ENCODE results near the gene KLHL21. TPM values are rescaled to one million over a fixed set of nuclear protein-coding genes. Genes with fewer than 3 reads are reported as not detected.

The KLHL21 gene
- total and polyA plus RNA-seq, 9 of the 15 experiments (the other 6 are each of a cell fraction or from before 2014, with no cell fraction given): 2.1 to 42.1 (median 17.5) TPM

GRCh38 chr1:6634371-6635052 is 31.8 kb upstream of the KLHL21 start (continued):
- peak; percentile 46; the same call in 1 of the 2 replicates for TF ChIP-seq REST (IDR thresholded peaks at IDR 0.05; ENCODE audit: borderline replicate concordance)
- TF ChIP-seq REST (CRISPR knock-in tag; IDR thresholded peaks at IDR 0.05; ENCODE audit: low read depth): no peak
- no peak for TF ChIP-seq ZSCAN29 (IDR thresholded peaks at IDR 0.05)
- TF ChIP-seq MAZ (CRISPR knock-in tag; conservative IDR thresholded peaks at IDR 0.05 in 1 of 2, IDR thresholded peaks at IDR 0.05 in 1 of 2): no peak
- TF ChIP-seq HNRNPK (IDR thresholded peaks at IDR 0.05; ENCODE audit: low read depth, low read length, poor library complexity, severe bottlenecking): no peak
- TF ChIP-seq GABPB1 (CRISPR knock-in tag; IDR thresholded peaks at IDR 0.05): no peak
- TF ChIP-seq MBD2 (IDR thresholded peaks at IDR 0.05; ENCODE audit: borderline replicate concordance, low read depth): peak; percentile 21; the same call in 1 of the 2 replicates
- TF ChIP-seq NCOA1 (IDR thresholded peaks at IDR 0.05; ENCODE audit: low read depth): no peak
- no peak for TF ChIP-seq ZNF77 (CRISPR knock-in tag; IDR thresholded peaks at IDR 0.05)
- no peak for TF ChIP-seq ZNF668 (CRISPR knock-in tag; IDR thresholded peaks at IDR 0.05)
- TF ChIP-seq SP1 (CRISPR knock-in tag; IDR thresholded peaks at IDR 0.05): 0 out of 2 replicates have a peak, but pooled peaks have one; percentile 46
- no peak for TF ChIP-seq ARHGAP35 (IDR thresholded peaks at IDR 0.05; ENCODE audit: partially characterized antibody)
- no peak for TF ChIP-seq RBM39 (optimal IDR thresholded peaks at IDR 0.05; ENCODE audit: low read depth, low read length)
- no peak for TF ChIP-seq SNIP1 (IDR thresholded peaks at IDR 0.05; ENCODE audit: low read depth)
- TF ChIP-seq CAMTA2 (CRISPR knock-in tag; conservative IDR thresholded peaks at IDR 0.05): no peak
- TF ChIP-seq EP400 (IDR thresholded peaks at IDR 0.05): no peak
- TF ChIP-seq CBFA2T2 (conservative IDR thresholded peaks at IDR 0.05): no peak
- no peak for TF ChIP-seq ZFP1 (CRISPR knock-in tag; IDR thresholded peaks at IDR 0.05)
- no peak for TF ChIP-seq STAT5B (CRISPR knock-in tag; IDR thresholded peaks at IDR 0.05)
